ENCODE data around the gene LIMA1. TPM values are rescaled to one million over a fixed set of nuclear protein-coding genes. Genes with fewer than 3 reads are reported as not detected.

LIMA1 gene
- total RNA-seq, 1 donor from 2014 or later = 96.6 TPM

DNA sequence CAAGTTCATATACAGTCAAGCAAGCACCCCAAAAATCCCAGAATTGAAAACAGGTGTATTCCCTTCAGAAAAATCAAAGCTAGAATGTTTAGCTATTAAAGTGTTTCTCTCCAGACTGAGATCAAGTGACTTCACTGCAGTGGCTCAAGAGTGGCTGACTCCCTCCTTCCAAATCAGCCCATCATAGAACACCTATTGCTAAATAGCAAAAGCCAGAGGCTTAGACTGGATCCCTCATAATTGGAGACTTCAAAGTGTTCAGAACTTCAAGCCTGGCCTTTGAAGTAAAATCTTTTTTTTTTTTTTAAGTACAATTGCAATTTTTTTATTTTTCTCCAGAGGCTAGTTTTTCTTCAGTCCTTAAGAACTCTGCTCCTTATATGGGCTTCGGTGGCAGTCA lies 66.1 kb downstream of the LIMA1 start:
- H3K36me3 Mint-ChIP-seq (ENCODE audit: unreplicated experiment) = peaks cover 8% of the 10 kb centered on the region

DNA sequence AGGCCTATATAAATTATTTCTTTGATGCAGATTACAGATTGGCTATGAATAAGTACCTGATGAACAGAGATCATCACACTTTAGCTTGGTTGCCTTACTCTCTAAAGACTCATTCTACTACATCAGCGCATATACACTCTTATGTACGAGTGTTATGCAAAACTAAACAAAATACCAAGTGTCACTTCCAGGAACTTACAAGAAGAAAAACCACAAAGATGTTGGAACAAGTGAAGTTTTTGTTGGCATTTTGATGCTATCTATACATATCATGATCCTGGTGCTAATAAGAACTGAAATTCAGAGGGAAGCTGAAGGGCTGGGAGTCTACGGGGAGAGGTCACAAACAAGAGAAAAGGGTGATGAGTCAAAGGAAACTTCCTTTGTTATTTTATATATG lies 68.3 kb downstream of the LIMA1 start:
- H3K4me1 Mint-ChIP-seq (ENCODE audit: unreplicated experiment) = peaks cover 62% of the 10 kb centered on the region
- peak overlapping the region; percentile 54 for H3K27ac Mint-ChIP-seq (ENCODE audit: unreplicated experiment)
- H3K36me3 Mint-ChIP-seq (ENCODE audit: unreplicated experiment) = peaks cover 12% of the 10 kb centered on the region
- DNase-seq (ENCODE audit: extremely low spot score, unreplicated experiment) = no peak
- H3K27me3 Mint-ChIP-seq (ENCODE audit: unreplicated experiment) = no peaks in the 10 kb centered on the region
- H3K9me3 Mint-ChIP-seq (ENCODE audit: unreplicated experiment) = no peaks in the 10 kb centered on the region
- TF ChIP-seq, protein P1, sequence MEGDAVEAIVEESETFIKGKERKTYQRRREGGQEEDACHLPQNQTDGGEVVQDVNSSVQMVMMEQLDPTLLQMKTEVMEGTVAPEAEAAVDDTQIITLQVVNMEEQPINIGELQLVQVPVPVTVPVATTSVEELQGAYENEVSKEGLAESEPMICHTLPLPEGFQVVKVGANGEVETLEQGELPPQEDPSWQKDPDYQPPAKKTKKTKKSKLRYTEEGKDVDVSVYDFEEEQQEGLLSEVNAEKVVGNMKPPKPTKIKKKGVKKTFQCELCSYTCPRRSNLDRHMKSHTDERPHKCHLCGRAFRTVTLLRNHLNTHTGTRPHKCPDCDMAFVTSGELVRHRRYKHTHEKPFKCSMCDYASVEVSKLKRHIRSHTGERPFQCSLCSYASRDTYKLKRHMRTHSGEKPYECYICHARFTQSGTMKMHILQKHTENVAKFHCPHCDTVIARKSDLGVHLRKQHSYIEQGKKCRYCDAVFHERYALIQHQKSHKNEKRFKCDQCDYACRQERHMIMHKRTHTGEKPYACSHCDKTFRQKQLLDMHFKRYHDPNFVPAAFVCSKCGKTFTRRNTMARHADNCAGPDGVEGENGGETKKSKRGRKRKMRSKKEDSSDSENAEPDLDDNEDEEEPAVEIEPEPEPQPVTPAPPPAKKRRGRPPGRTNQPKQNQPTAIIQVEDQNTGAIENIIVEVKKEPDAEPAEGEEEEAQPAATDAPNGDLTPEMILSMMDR (IDR thresholded peaks at IDR 0.05) = no peak
- H3K4me3 Mint-ChIP-seq (ENCODE audit: unreplicated experiment) = no peak overlapping the region

More for the DNA sequence above, 66.1 kb downstream of the LIMA1 start:
- H3K4me1 Mint-ChIP-seq (ENCODE audit: unreplicated experiment) = peaks cover 54% of the 10 kb centered on the region
- no peaks in the 10 kb centered on the region for H3K27me3 Mint-ChIP-seq (ENCODE audit: unreplicated experiment)
- peak overlapping the region; percentile 11 for H3K27ac Mint-ChIP-seq (ENCODE audit: unreplicated experiment)
- no peak overlapping the region for H3K4me3 Mint-ChIP-seq (ENCODE audit: unreplicated experiment)
- H3K9me3 Mint-ChIP-seq (ENCODE audit: unreplicated experiment) = no peaks in the 10 kb centered on the region
- DNase-seq (ENCODE audit: extremely low spot score, unreplicated experiment) = no peak
- TF ChIP-seq, protein P1 (IDR thresholded peaks at IDR 0.05) = no peak

DNA sequence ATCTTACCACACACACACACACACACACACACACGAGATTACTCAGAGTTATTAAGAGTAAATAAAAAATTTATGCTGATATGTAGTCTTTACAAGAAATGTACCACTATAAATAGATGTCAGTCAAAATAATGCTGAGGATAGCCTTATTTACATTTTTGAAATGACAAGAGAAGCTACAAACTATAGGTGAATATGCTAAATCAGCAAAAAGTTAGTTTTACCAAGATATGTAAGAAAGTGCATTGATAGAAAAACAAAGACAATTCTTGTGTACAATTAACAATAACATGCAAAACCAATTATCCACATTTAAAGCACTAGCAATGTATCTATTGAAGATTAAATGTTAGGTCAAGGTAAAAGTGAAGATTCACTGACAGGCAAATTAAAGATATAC lies 69.3 kb downstream of the LIMA1 start:
- H3K27me3 Mint-ChIP-seq (ENCODE audit: unreplicated experiment) = no peaks in the 10 kb centered on the region
- H3K4me3 Mint-ChIP-seq (ENCODE audit: unreplicated experiment) = no peak overlapping the region

DNA sequence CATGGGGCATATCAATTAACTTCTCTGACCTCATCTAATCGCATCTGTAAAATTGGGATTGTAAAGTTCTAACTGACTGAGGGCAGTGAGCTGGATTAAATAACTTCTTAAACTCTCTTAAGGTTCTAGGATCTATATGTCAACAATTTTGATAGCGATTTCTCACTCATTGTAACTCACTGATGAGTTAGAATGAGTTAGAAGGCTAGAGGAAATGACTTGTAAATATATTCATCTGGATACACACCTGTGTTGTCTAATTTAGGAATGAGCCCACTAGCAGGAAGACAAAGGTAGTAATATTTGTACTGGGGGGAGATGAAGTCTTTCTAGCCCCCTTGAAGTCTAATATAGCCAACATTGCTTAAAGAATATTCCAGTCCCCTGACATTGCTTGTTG lies 69.9 kb downstream of the LIMA1 start:
- TF ChIP-seq, protein P1 (IDR thresholded peaks at IDR 0.05) = no peak
- Mint-ChIP-seq H3K27me3 (ENCODE audit: unreplicated experiment) (no peaks in the 10 kb centered on the region), H3K4me3 (ENCODE audit: unreplicated experiment) (no peak overlapping the region), H3K9me3 (ENCODE audit: unreplicated experiment) (no peaks in the 10 kb centered on the region), H3K36me3 (ENCODE audit: unreplicated experiment) (peaks cover 12% of the 10 kb centered on the region), H3K27ac (ENCODE audit: unreplicated experiment) (peak overlapping the region; percentile 58), H3K4me1 (ENCODE audit: unreplicated experiment) (peaks cover 48% of the 10 kb centered on the region)
- DNase-seq (ENCODE audit: extremely low spot score, unreplicated experiment) = no peak

More for the DNA sequence above, 69.3 kb downstream of the LIMA1 start:
- Mint-ChIP-seq H3K9me3 (ENCODE audit: unreplicated experiment) (no peaks in the 10 kb centered on the region), H3K27ac (ENCODE audit: unreplicated experiment) (no peak overlapping the region), H3K4me1 (ENCODE audit: unreplicated experiment) (peaks cover 53% of the 10 kb centered on the region), H3K36me3 (ENCODE audit: unreplicated experiment) (peaks cover 12% of the 10 kb centered on the region)
- DNase-seq (ENCODE audit: extremely low spot score, unreplicated experiment) = no peak
- TF ChIP-seq, protein P1 (IDR thresholded peaks at IDR 0.05) = no peak

DNA sequence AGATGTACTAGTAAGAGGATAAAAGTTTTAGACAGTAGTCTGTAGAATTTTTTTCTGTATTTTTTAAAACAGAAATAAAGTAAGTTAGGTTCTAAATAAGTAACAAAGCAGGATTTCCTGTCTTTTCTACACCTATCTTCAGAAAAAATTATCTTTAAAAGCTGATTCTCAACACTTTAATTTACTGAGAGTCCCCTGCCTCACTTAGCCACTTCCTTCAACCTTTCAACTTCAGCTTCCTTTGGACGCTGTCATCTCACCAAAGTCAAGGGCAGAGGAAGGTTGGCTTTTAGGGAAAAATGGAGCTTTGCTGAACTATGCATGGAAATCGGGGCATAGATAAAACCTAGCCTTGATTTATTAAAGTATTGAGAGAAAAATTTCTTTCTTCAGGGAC lies 71.3 kb downstream of the LIMA1 start:
- Mint-ChIP-seq H3K4me3 (ENCODE audit: unreplicated experiment) (peak overlapping the region; percentile 36), H3K36me3 (ENCODE audit: unreplicated experiment) (peaks cover 10% of the 10 kb centered on the region), H3K27ac (ENCODE audit: unreplicated experiment) (peak overlapping the region; percentile 95), H3K4me1 (ENCODE audit: unreplicated experiment) (peaks cover 40% of the 10 kb centered on the region), H3K27me3 (ENCODE audit: unreplicated experiment) (no peaks in the 10 kb centered on the region), H3K9me3 (ENCODE audit: unreplicated experiment) (no peaks in the 10 kb centered on the region)
- TF ChIP-seq, protein P1 (IDR thresholded peaks at IDR 0.05) = no peak
- no peak for DNase-seq (ENCODE audit: extremely low spot score, unreplicated experiment)
